GM19397 (cell line): Measurements from ENCODE around the gene RAD17.
"Not testable (repeated sequence)": the region's sequence is repeated elsewhere in the genome, so short reads cannot be mapped to it uniquely, and the experiment has no call there.

Experiments used
- ATAC-seq: cut with Tn5 transposase; IDR thresholded peaks from one replicate; pipeline ENCODE4 v1.9.1; 2021; ENCODE audit warnings: mild to moderate bottlenecking, moderate library complexity; ENCODE audit not compliant: unreplicated experiment

RAD17 gene

GRCh38 chr5:69455428-69455988, 85.9 kb downstream of the RAD17 start:
- not testable (repeated sequence) for ATAC-seq

GRCh38 chr5:69462170-69462569, 92.6 kb downstream of the RAD17 start:
- ATAC-seq = no peak
